HG02798 (cell line): ENCODE data around the gene GOLT1A.

Experiments
- ATAC-seq: cut with Tn5 transposase; IDR thresholded peaks from one replicate; pipeline ENCODE4 v1.9.1; 2021; ENCODE audit warnings: mild to moderate bottlenecking; ENCODE audit not compliant: unreplicated experiment, poor library complexity

The GOLT1A gene

DNA sequence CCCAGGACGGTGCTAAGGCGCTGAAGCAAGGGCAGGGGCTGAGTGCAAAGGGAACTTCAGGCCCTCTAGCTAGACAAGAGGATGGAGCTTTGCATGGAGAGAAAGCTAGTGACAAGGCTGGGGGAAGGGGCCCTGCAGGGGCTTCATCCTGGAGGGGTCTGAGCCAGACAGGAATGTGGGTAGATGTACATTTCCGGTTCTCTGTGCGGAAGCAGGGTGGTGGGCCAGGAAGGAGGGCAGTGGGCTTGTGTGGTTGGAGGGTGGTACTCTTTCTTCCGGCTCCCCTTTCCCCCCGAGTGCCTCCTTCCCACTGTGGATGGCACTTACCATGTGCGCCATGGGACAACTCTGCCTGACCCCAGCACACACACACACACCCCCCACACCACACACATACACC lies 19.0 kb downstream of the GOLT1A start:
- ATAC-seq, result no peak

DNA sequence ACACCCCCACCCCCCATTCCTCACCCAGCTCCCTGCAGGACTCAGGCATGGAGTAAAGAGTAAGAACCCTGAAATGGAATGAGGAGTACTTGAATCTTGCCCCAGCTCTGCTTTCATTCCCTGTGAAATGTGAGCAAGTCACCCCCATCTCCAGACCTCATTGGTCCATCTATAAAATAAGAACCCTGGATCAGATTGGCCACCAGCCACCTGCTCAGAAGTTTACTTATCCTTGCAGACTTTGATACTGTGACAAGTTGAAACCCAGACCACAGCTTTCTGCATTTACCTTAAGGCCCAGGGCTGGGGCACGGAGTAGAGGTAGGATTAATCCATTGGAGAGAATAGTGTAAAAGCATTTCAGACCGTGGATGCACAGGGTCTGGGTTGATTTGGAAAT lies 19.7 kb downstream of the GOLT1A start:
- ATAC-seq, result no peak

DNA sequence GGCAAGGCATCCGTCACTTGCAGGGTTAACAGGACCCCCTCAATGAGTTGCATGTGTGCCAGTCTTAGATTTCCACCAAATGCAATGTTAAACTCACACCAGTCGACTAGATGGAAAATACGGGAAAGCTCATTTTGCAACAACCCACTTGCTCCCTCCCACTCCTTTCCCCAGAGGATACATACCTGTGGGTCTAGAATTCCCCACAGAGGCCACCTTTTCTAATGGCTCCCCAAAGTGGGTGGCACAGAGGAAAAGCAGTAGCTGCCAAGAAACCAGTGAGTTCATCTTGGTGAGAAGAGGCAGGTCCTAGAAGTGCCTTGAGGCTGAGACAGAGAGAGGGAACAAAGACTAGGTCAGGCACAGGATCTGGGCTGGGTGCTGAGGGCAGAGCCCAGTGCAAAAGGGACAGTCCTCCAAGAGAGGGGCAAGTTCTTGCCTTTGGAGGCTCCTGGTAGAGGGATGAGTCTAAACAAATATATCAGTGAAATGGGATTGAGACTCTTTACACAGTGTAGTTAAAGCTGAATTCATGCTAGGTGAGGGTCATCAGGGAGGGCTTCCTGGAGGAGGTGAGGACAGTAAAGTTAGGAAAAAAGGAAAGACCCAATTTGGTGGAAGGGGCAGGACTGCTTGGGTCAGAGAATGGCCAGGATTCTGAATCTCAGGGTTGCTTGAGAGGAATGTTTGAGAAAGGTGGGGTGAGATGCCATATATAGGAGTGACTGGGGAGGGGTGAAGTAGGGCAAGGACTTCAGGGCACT lies 21.0 kb downstream of the GOLT1A start:
- no peak for ATAC-seq

DNA sequence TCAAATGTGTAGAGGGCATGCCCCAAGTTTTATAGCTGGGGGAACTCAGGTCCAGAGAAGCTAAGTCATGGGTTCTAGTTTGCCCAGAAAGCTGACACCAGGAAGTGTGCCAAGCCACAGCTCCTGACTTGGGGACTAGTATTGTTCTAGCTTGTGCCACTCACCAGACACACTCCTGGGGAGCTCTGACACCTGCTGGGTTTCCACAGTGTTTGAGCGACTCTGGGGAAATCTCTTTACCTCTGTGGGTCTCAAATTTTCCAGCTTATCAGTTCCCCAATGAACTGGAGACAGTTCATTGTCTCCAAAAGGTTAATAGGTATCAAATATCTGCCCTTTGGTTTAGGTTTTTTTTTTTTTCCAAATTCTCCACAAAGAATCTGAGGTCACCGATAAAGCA lies 21.7 kb downstream of the GOLT1A start:
- ATAC-seq, result no peak

DNA sequence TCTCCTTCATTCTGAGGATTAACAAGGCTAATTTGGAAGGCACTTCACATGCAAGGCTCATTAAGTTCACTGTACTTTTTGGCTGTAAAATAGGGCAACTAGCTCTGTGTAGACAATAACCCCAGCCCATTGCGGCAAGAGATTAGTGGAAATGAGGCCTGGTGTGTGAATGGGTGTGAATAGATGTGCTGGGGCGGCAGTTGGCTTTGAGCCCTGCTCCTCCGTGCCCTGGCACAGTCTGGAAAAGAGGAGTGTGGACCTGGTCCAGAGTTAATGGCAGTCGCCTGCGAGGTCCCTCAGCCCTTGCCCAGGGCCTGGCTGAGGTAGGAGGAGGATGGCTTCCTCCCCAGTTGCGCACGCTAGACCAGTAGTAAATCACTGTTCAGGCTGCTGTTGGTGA lies 22.3 kb downstream of the GOLT1A start:
- no peak for ATAC-seq

DNA sequence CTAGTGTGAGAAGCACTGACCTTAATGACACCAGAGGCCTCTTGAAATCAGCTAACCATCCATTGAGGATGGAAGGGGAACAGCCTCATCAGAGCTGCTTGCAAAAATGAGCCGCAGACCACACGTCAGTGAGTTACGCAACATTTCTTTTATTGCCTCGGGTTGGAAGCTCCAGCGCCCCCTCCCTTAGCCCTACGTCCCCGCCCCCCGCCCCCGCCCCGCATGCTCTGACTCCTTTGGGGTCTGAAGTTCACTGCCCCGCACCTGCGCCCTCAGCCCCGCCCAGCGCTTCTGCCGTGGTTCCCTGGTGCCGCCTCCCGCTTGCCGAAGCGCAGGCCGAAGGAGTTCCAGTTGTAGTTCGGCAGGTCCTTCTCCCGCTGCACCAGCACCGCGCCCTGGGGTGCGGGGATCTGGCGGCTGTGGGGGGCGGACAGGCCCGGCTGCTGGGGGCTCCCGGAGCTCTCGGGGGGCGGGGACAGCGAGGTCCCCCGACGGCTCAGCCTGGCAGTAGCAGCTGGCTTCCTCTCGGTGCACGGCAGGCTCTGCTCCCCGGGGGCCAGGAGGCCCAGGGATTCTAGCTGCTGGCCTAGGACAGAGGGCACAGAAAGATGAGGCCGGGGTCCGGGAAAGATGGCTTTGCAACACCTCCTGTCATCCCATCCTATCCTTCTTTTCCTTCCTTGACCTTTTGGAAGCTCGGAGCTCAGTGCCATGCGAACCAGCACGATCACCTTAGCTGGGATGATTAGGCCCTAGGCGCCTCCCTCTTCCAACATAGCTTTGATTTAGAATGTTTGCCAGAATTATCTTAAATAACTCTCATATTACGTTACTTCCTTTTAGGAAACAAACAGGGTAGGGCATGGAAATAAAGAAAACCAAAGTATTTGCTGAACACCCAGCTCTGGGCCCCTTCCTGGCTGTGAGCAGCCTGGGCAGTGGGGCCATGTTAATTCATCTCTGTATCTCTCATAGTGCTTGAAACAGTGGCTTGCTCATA lies 23.3 kb downstream of the GOLT1A start:
- no peak for ATAC-seq

DNA sequence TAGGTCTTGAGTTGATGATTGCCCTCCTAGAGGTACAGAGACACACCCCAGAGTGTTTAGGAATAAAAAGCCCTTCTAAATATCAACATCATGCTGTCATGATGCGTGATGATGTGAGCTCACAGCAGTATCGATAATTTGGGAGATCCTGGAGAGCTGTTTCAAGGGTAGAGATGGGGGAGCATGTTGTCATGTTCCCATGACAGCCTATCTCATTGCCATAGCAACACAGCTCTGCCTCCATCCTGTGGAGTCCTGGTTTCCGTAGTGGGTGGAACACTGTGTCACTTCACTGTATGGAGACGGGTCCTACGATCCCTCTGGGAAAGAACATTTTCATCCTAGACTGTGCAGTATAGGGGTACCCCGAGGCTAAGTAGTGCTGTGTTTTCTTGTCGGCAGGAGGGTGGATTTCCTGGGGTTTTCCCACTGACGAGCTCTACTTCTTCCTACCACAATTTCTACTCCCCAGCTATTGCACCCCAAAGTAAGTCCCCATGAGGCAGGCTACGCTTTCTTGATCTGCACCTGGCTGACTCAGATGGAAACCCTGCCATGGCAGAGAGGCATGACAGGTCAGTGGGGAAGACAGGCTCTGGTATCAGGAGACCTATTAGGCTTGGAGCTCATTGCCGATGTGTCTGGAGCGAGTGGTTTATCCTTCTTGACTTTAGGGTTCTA lies 24.7 kb downstream of the GOLT1A start:
- ATAC-seq, result no peak

DNA sequence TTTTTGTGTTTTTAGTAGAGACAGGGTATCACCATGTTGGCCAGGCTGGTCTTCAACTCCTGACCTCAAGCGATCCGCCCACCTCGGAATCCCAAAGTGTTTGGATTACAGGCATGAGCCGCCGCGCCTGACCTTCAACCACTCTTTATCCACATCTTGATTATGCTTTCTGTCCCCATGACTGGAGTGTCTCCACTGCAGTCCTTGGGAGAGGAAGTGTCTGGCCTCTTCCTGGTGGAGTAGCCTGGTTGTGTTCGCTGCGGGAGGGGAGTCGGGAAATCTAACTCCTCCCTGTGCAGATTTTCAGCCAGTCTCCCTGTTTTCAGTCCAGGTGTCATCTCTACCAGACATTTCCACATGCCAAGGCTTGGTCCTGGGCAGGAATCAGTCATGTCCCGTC lies 27.2 kb downstream of the GOLT1A start:
- ATAC-seq, result no peak

DNA sequence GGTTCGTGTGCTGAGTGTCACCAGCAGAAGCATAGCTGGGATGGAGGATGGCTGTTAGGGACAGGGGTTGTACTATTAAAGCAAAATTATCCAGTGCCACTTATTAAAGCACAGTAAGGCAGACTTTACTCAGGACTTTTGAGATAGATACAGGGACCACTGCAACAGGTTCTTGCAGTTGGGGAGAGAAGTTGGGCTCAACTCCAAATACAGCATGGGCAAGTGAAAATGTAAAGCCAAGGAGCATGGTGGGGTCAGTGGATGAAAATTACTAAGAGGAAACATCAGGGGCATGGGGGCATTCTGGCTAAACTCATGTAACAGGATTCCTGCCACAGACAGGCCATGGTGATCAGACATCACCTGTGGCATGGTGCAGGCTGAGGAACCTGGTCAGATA lies 32.7 kb downstream of the GOLT1A start:
- ATAC-seq, result no peak

DNA sequence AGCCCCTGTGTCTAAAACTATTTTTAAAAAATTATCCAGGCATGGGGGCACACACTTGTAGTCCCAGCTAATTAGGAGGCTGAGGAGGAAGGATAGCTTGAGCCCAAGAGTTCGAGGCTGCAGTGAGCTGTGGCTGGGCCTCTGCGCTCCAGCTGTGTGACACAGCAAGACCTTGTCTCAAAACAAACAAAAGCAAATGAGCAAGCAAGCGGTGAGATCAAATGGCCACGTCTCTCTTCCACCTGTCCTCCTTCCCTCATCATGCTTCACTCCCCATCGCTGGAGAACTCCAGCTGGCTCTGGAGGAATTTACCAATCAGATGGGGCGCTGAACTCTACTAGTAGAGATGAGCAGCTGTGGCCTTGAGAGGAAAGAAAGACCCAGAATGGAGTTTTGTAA lies 33.7 kb downstream of the GOLT1A start:
- ATAC-seq, result no peak

DNA sequence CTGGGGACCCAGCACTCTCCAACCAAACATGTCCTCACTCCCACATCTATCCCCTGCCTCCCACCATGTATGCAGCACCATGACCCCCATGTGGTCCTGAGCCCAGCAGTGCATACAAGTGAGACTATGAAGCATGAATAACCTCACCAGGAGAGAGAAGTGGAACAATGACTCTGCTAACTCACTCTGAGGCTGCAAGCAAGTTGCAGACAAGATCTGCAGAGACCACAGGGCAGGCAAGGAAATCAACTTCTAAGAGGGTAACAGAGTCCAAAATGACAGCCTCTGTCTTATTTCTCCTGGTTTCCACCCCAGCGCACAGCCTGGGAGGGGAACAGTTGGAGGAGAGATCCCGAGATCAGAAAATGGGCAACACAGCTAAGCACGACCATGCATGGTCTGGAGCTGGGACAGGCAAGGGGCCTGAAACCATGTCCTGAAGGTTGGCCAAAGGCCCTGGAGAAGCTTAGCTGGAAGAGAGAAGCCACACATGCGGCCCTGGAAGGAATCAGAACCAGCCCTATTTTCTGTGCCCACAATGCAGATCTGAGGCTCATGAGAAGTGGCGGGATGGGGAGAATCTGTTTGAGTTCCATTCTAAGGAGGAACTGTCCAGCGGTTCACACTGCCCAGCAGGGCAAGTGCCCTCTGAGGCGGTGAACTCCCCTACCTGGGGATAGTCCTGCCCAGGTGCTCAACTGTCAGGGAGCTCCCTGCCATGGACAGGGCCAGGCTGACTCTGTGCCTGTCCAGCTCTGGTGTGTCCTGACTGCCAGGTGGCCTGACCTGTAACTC lies 35.1 kb downstream of the GOLT1A start:
- ATAC-seq, result no peak

DNA sequence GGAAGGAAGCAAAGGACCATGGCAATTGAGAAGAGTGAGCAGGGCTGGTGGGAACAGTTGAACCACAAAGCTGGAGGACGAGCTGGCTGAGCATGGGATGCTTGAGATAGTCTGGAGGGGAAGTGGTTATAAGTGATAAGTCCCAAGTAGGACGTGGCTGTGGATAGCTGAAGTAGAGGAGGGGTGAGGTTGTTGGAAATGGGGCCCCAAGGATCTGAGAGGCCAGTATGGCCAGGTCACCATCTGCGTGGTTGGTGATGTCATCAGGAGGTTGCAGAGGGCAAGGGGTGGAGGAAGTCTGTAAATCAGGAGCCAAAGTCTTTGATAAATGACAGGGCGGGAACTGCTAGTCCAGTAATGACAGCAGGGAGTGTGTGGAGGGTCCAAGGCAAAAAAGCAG lies 36.7 kb downstream of the GOLT1A start:
- ATAC-seq, result no peak

DNA sequence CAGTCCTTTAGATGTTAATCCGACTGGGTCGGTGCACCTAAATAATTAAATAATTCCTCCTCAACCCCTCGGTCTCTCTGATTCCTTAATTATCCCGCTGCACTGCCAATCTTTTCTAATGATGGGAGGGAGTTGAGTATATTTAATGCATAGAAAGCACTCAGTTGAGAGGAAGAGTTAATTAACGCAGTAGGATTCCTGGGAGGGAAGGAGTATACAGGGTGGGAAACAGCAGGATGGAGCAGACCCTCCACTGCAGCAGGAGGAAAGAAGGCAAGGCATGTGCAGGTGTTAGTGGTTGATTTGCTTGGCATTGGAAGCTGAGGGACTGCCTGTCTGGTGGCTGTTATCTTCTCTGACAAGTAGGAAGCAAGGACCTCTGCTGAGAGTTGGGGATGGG lies 37.7 kb downstream of the GOLT1A start:
- no peak for ATAC-seq

DNA sequence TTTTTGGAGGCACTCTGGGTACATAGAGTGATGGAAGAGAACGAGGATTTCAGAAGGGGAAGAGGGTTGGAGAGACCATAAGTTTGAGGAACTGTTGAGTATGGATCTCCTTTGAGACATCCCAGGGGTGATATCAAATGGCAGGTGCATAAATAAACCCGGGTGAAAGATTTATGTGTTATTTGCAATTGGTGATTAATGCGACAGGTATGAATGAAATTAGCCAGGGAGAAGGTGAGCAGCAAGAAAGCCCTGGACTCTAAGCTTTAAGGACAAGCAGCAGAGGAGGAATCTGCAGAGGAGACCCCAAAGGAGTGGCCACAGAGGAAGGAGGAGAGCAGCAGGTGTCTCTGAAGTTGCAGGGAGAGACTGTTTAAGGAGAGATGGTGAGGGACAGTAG lies 38.8 kb downstream of the GOLT1A start:
- ATAC-seq, result no peak

DNA sequence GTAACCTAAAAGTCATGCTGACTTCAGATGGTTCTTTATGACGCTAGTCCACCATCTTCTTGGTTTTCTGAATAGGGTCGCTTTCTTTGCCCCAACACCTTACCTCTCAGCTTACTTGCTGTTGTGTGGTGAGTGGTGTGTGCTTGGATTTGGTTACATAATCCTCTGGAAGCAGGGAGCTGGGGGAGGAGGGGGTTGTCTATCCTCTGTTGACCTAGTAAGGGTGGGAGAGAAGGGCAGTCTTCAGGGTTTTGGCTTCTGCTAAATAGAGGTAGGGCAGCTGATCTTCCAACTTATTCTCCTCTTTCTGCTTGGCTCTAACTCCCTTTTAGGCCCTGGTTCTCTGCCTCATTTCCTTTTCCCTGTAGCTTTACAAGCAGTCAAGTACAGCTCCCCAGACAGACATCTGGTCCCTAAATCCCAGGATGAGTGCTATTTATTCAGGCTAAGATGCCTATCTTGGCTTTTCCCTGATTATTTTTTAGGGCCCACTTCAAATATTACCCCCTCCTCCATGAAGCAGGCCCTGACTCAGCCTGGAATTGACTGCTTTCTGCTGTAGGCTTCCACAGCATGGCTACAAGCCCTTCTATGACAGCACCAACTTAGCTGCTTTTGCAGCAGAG lies 41.3 kb downstream of the GOLT1A start:
- ATAC-seq, result no peak

DNA sequence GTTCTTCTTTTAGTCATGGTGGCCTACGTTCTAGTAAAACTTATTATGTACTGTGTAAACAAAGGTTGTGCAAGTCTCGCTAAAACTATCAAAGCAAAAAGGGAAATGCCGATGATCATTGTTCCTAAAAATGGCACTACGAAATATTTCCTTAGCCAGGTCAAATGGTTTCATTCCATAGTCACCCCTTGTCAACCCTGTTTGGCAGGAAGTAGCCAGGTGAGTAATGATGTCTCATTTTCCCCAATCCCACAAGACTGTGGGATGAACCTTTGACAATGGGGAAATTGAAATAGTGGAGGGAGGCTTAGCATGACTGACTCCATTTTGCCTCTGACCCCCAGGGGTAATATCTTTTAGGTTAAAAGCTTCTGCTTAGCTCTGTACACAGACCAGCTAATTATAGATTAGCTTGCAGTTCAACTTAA lies 42.0 kb downstream of the GOLT1A start:
- ATAC-seq, result no peak

DNA sequence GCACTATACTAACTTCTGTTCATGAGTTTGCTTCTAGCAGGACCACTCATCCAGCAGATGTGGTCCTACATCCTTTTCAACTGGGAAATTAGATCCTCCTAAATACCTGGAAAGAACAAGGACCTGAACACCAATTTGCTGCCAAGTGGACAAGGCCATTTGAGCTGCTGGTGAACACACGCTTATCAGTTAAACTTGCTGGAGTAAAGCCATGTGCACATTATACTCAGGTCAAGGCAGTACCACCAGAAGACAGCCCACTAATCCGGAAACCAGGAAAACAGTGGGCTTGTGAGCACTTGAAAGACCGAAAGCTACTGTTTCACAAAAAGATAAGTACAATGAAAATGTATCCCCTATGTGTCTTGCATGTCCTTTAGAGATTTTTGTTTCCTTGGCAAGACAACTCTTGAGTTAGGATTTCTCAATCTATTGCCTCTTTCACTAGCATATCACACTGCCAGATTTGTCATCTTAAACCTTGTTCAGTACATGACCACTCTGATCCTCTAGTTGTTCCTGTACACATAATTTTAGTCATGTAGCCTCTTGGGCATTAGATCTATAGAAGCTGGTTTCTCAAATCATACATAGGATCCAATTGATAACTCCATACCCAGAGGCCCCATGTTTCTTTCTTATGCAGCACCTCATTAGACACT lies 43.2 kb downstream of the GOLT1A start:
- ATAC-seq, result no peak

DNA sequence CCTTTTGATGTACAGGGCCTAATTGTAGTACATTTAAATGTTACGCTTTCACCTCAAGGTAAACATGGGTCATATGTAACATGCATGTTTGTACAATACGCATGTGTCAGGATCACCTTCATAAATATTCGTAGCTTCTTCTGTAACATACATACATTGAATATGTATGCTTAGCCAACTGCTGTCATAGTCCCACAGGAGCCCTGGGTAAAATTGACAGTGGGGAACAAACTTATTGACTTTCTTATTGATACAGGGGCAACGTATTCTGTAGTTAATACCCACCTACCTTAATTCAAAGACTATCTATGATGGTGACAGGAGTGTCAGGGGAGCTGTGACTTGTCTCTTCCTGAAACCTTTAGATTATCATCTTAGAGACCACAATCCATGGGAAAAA lies 43.9 kb downstream of the GOLT1A start:
- no peak for ATAC-seq

DNA sequence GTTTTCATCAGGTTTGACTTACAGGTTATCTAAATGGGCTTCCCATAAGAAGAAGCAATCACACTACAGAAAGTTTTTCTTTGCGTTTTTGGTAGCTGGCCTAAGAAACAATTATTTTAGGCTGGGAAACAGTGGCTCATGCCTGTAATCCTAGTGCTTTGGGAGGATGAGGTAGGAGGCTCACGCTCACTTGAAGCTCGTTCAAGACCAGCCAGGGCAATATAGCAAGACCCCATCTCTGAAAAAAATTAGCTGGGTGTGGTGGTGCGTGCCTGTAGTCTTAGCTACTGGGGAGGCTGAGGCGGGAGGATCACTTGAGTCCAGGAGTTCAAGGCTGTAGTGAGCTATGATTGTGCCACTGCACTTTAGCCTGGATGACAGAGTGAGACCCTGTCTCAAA lies 46.1 kb downstream of the GOLT1A start:
- no peak for ATAC-seq
